RWPE1 (cell line): ENCODE data around the gene FAT4.

Source experiments
- CTCF ChIA-PET: fragments of 350-600 bp; sonication (Branson Sonifier 250); formaldehyde crosslinking; extraction: SDS; loops from one replicate; lab custom pipeline; 2021; lab: Yijun Ruan, JAX
- POLR2A ChIA-PET: fragments of 400-600 bp; formaldehyde crosslinking; extraction: SDS; loops from one replicate; lab custom pipeline; 2020; ENCODE audit warnings: antibody characterized with exemption; ENCODE audit not compliant: low non-redundant PET; lab: Yijun Ruan, JAX
- DNase-seq: peaks from one replicate; pipeline ENCODE4 v3.0.0; 2012; ENCODE audit warnings: low spot score
- H3K27ac ChIP-seq: fragments of 450-650 bp; 2 replicates; pipeline ENCODE4 v1.5.1; 2017
- CTCF ChIP-seq: fragments of 450-650 bp; conservative IDR thresholded peaks from 2 replicates; pipeline ENCODE4 v1.5.1; 2017; ENCODE audit warnings: low read depth, mild to moderate bottlenecking

Gene FAT4

GRCh38 chr4:125276811-125277210, 37.9 kb upstream of the FAT4 start:
- CTCF ChIA-PET = no interaction called here
- POLR2A ChIA-PET = no interaction called here
- TF ChIP-seq CTCF = no peak

GRCh38 chr4:125277790-125278189, 37.0 kb upstream of the FAT4 start:
- CTCF ChIA-PET = interaction anchor here (0.6 kb wide), 1 partner anchor 1229 kb away, joined by 3 read pairs; no protein-coding TSS in a partner anchor
- DNase-seq = no peak
- no peak overlapping the region for H3K27ac ChIP-seq
- POLR2A ChIA-PET = no interaction called here
- TF ChIP-seq CTCF = no peak

More at GRCh38 chr4:125276811-125277210, 37.9 kb upstream of the FAT4 start:
- DNase-seq = no peak
- no peak overlapping the region for H3K27ac ChIP-seq

- CTCF ChIA-PET = no interaction called here
- DNase-seq = no peak
- TF ChIP-seq CTCF = no peak
- POLR2A ChIA-PET = no interaction called here
- no peak overlapping the region for H3K27ac ChIP-seq
These were observed 33.8 kb upstream of the FAT4 start for GRCh38 chr4:125280892-125281403.

- peak; percentile 11 for DNase-seq
- POLR2A ChIA-PET = no interaction called here
- peak; percentile 41 for TF ChIP-seq CTCF
- CTCF ChIA-PET = interaction anchor here (0.6 to 2.1 kb wide), 4 partner anchors 8 to 961 kb away, joined by 3 to 9 read pairs (median 4); no protein-coding TSS in a partner anchor
- H3K27ac ChIP-seq = no peak overlapping the region
These were observed 31.0 kb upstream of the FAT4 start for GRCh38 chr4:125283707-125284279.

GRCh38 chr4:125297116-125297515, 17.6 kb upstream of the FAT4 start:
- ChIA-PET CTCF (interaction anchor here (0.7 kb wide), 1 partner anchor 864 kb away, joined by 3 read pairs; no protein-coding TSS in a partner anchor), POLR2A (no interaction called here)
- H3K27ac ChIP-seq = no peak overlapping the region
- no peak for DNase-seq
- TF ChIP-seq CTCF = no peak

GRCh38 chr4:125303058-125303457, 11.7 kb upstream of the FAT4 start:
- no peak for TF ChIP-seq CTCF
- ChIA-PET POLR2A (no interaction called here), CTCF (no interaction called here)
- no peak overlapping the region for H3K27ac ChIP-seq
- no peak for DNase-seq
